Stomach smooth muscle (tissue), 2 donors: ENCODE results near the gene RASSF1.

Experiments used
- H3K27ac ChIP-seq: one replicate; pipeline ENCODE4 v1.7.0; 2013; ENCODE audit warnings: mild to moderate bottlenecking, low read length, inconsistent platforms
- H3K27me3 ChIP-seq, 2 donors: one replicate each; pipeline ENCODE4 v1.7.0; 2013; ENCODE audit warnings: low read length in 2 of 2; ENCODE audit not compliant: insufficient read depth in 2 of 2, control insufficient read depth in 1 of 2
- H3K36me3 ChIP-seq, 2 donors: one replicate each; pipeline ENCODE4 v1.7.0; 2013; ENCODE audit warnings: low read length in 2 of 2; ENCODE audit not compliant: control insufficient read depth in 2 of 2, insufficient read depth in 2 of 2
- H3K4me1 ChIP-seq: one replicate; pipeline ENCODE4 v1.7.0; 2013; ENCODE audit warnings: low read length; ENCODE audit not compliant: control insufficient read depth, insufficient read depth
- H3K4me3 ChIP-seq, 2 donors: one replicate each; pipeline ENCODE4 v1.7.0; 2013; ENCODE audit warnings: low read length in 2 of 2
- H3K9ac ChIP-seq, 2 donors: one replicate each; pipeline ENCODE4 v1.7.0; 2013; ENCODE audit warnings: low read length in 2 of 2, mild to moderate bottlenecking in 1 of 2
- H3K9me3 ChIP-seq, 2 donors: one replicate each; pipeline ENCODE4 v1.7.0; 2013; ENCODE audit warnings: low read length in 2 of 2; ENCODE audit not compliant: control insufficient read depth in 2 of 2
- donor health status: healthy.
- donor health status: Pancreatic carcinoma.

RASSF1 gene

DNA sequence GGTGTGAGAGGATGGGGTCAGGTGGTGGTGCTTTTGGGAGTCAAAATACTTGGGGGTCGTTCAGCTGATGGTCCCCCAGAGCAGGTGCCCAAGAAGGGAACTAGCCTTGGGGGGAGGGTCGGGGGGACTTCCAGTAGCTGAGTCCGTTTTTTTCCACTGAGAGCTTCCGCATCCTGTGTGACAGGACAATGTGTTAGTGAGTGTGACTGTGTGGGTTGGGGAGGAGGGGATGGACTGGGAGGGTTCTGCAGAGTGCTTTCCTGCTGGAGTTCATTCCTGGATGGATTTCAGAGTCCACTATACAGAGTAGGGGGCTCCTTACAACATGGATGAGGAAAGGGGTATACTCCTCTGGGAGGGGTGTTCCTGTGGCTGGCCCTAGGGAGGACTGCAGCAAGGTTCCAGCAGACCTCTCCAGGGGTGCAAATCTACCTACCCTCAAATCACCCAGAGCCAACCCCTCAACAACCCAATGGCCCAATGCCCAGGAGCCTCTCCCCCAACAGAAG lies 17.5 kb downstream of the RASSF1 start:
- Histone ChIP-seq H3K4me3 (peak overlapping the region in 1 of 2 donors; percentile 8), H3K9me3 (no peaks in the 10 kb centered on the region), H3K4me1 (peaks cover 56% of the 10 kb centered on the region), H3K36me3 (peaks cover 16 to 21% of the 10 kb centered on the region in 2 donors), H3K27me3 (no peaks in the 10 kb centered on the region), H3K9ac (peak overlapping the region; percentile 13 to 45), H3K27ac (peak overlapping the region; percentile 94)

GRCh38 chr3:50322386-50323091 lies 18.1 kb downstream of the RASSF1 start, which contains the start of gene HYAL2:
TSS of gene HYAL2 (minus strand) at chr3:50322745. CDS start at chr3:50320489, 2,256 bp downstream.
- Histone ChIP-seq H3K9ac (peak within 1 kb of the TSS; percentile 90 to 98), H3K27me3 (no peaks in the 10 kb centered on the region), H3K36me3 (peaks cover 16 to 24% of the 10 kb centered on the region in 2 donors), H3K4me3 (peak within 1 kb of the TSS; percentile 90 to 92), H3K27ac (peak within 1 kb of the TSS; percentile 94), H3K9me3 (no peaks in the 10 kb centered on the region), H3K4me1 (peaks cover 58% of the 10 kb centered on the region)

- H3K4me3 ChIP-seq, result peak overlapping the region; percentile 90 to 92
Observed at GRCh38 chr3:50322115-50322385, 18.6 kb downstream of the RASSF1 start.

GRCh38 chr3:50321336-50322114 lies 19.1 kb downstream of the RASSF1 start:
- H3K9ac ChIP-seq, result peak overlapping the region; percentile 90 to 98
- H3K4me1 ChIP-seq, result peaks cover 55% of the 10 kb centered on the region
- no peaks in the 10 kb centered on the region for H3K9me3 ChIP-seq
- H3K4me3 ChIP-seq, result peak overlapping the region; percentile 90 to 92
- no peaks in the 10 kb centered on the region for H3K27me3 ChIP-seq
- H3K36me3 ChIP-seq, result peaks cover 16 to 33% of the 10 kb centered on the region in 2 donors
- peak overlapping the region; percentile 94 for H3K27ac ChIP-seq

More at GRCh38 chr3:50322115-50322385, 18.6 kb downstream of the RASSF1 start:
- Histone ChIP-seq H3K27me3 (no peaks in the 10 kb centered on the region), H3K9ac (peak overlapping the region; percentile 45 to 71), H3K9me3 (no peaks in the 10 kb centered on the region), H3K36me3 (peaks cover 16 to 28% of the 10 kb centered on the region in 2 donors), H3K4me1 (peaks cover 56% of the 10 kb centered on the region), H3K27ac (peak overlapping the region; percentile 94)

GRCh38 chr3:50320853-50321335 lies 19.7 kb downstream of the RASSF1 start:
- Histone ChIP-seq H3K9me3 (no peaks in the 10 kb centered on the region), H3K27ac (peak overlapping the region; percentile 94), H3K27me3 (no peaks in the 10 kb centered on the region), H3K9ac (peak overlapping the region; percentile 90 to 98), H3K4me1 (peaks cover 55% of the 10 kb centered on the region), H3K4me3 (peak overlapping the region; percentile 90 to 92), H3K36me3 (peaks cover 12 to 34% of the 10 kb centered on the region in 2 donors)

- peak overlapping the region; percentile 94 for H3K27ac ChIP-seq
- H3K36me3 ChIP-seq, result peaks cover 7 to 29% of the 10 kb centered on the region in 2 donors
- no peaks in the 10 kb centered on the region for H3K27me3 ChIP-seq
- peak overlapping the region; percentile 90 to 92 for H3K4me3 ChIP-seq
- H3K4me1 ChIP-seq, result peaks cover 55% of the 10 kb centered on the region
- H3K9me3 ChIP-seq, result no peaks in the 10 kb centered on the region
- peak overlapping the region; percentile 90 to 96 for H3K9ac ChIP-seq
Observed at GRCh38 chr3:50319894-50320625, 20.6 kb downstream of the RASSF1 start.

DNA sequence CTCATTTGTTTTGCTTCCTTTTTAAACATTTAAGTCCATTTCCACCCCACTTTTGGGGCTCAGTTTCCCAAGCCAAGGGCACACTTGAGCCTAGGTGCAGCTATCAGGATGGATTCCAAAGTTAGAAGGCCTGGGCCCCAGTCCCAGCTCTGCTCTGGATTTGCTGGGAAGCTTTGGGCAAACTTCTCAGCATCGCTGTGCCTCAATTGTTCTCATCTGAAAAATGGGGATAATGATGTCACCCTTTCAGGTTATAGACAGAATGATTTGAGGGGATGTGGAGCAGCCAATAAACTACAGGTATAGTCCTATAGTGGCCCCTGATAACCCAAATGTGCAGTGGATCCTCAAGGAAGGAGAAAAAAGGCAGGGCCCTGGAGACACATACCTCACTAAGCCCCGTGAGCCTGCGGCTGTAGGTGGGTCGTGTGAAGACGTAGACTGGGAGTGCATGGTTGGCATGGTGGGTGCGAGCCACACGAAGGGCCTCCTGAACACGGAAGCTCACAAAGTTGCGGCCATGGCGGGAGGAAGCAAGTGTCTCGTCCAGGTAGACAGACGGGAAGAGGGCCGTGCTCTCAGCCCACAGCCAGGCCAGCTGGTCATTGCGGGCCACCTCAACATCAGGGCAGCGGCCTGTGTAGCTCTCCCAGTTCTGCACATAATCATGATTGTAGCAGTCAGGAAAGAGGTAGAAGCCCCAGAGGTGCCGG lies 21.3 kb downstream of the RASSF1 start:
- no peaks in the 10 kb centered on the region for H3K9me3 ChIP-seq
- no peak overlapping the region for H3K27ac ChIP-seq
- peak overlapping the region; percentile 29 to 36 for H3K9ac ChIP-seq
- peaks cover 10 to 30% of the 10 kb centered on the region in 2 donors for H3K36me3 ChIP-seq
- H3K4me3 ChIP-seq, result peak overlapping the region in 1 of 2 donors; percentile 90
- H3K27me3 ChIP-seq, result no peaks in the 10 kb centered on the region
- peaks cover 53% of the 10 kb centered on the region for H3K4me1 ChIP-seq

- Histone ChIP-seq H3K9me3 (no peaks in the 10 kb centered on the region), H3K9ac (peak overlapping the region; percentile 8 to 36), H3K4me3 (peak overlapping the region in 1 of 2 donors; percentile 40), H3K27me3 (no peaks in the 10 kb centered on the region), H3K27ac (peak overlapping the region; percentile 11), H3K4me1 (peaks cover 47% of the 10 kb centered on the region), H3K36me3 (peaks cover 10 to 30% of the 10 kb centered on the region in 2 donors)
Observed at GRCh38 chr3:50318615-50319014, 22.0 kb downstream of the RASSF1 start.

GRCh38 chr3:50318163-50318562 lies 22.5 kb downstream of the RASSF1 start:
- Histone ChIP-seq H3K36me3 (peaks cover 10 to 30% of the 10 kb centered on the region in 2 donors), H3K9ac (peak overlapping the region; percentile 5 to 8), H3K4me1 (peaks cover 47% of the 10 kb centered on the region), H3K9me3 (no peaks in the 10 kb centered on the region), H3K27ac (no peak overlapping the region), H3K4me3 (peak overlapping the region in 1 of 2 donors; percentile 40), H3K27me3 (no peaks in the 10 kb centered on the region)
